Esophagus muscularis mucosa (tissue), 4 donors: ENCODE results near the gene TMEM151A. TPM values are rescaled to one million over a fixed set of nuclear protein-coding genes. Genes with fewer than 3 reads are reported as not detected.

Experiments
- DNase-seq: peaks from one replicate; pipeline ENCODE4 v3.0.0-alpha.2; 2017; ENCODE audit errors: extremely low spot score
- H3K27ac ChIP-seq, 4 donors: fragments of 200-600 bp; sonication (generic); replicated peaks in 1 of 4; 1 replicate in 3 of 4; 2 replicates in 1 of 4; pipeline ENCODE4 v1.5.1; 2016 to 2019; ENCODE audit warnings: mild to moderate bottlenecking in 1 of 4
- H3K27me3 ChIP-seq, 4 donors: fragments of 200-600 bp; sonication (generic); one replicate each; pipeline versions ENCODE4 v1.5.1 to v1.6.0; 2016 to 2019
- H3K36me3 ChIP-seq, 4 donors: fragments of 200-600 bp; sonication (generic); one replicate each; pipeline ENCODE4 v1.5.1; 2016 to 2019
- H3K4me1 ChIP-seq, 4 donors: fragments of 200-600 bp; sonication (generic); one replicate each; pipeline ENCODE4 v1.5.1; 2016 to 2019
- H3K4me3 ChIP-seq, 4 donors: fragments of 200-600 bp; sonication (generic); 1 replicate in 2 of 4; 2 replicates in 2 of 4; pipeline ENCODE4 v1.5.1; 2016 to 2019; ENCODE audit warnings: mild to moderate bottlenecking in 4 of 4, moderate library complexity in 1 of 4
- H3K9me3 ChIP-seq, 4 donors: fragments of 200-600 bp; sonication (generic); 1 replicate in 3 of 4; 2 replicates in 1 of 4; pipeline ENCODE4 v1.5.1; 2016 to 2019
- CTCF ChIP-seq, 3 experiments: fragments of 200-600 bp in 2 of 3; fragments of 450-650 bp in 1 of 3; sonication (generic) in 2 of 3; IDR thresholded peaks; one replicate each; pipeline ENCODE4 v1.5.1; 2017 to 2019; ENCODE audit warnings: antibody characterized with exemption in 3 of 3, mild to moderate bottlenecking in 2 of 3, moderate library complexity in 1 of 3
- EP300 ChIP-seq: sonication (generic); formaldehyde crosslinking; IDR thresholded peaks from one replicate; pipeline ENCODE4 v1.6.1; 2017; ENCODE audit warnings: antibody characterized with exemption
- POLR2A ChIP-seq: fragments of 450-650 bp; IDR thresholded peaks from one replicate; pipeline ENCODE4 v1.6.1; 2017; ENCODE audit warnings: antibody characterized with exemption, moderate library complexity, mild to moderate bottlenecking, low read depth
- POLR2AphosphoS5 ChIP-seq, 2 donors: sonication (generic); formaldehyde crosslinking; IDR thresholded peaks; one replicate each; pipeline ENCODE4 v1.6.1; 2017; ENCODE audit warnings: antibody characterized with exemption in 2 of 2
- WGBS: methylation state at CpG from one replicate; pipeline ENCODE4 v1.1.5; 2018; 5-methylcytosine and 5-hydroxymethylcytosine counted together
- intact Hi-C: fragments of 100-400 bp; cut with DNase I; formaldehyde crosslinking; loops from one replicate; pipeline ENCODE4 v1.15.1; 2023
- total RNA-seq, 4 donors: library from RNA; depleted of rRNA; stranded (reverse); fragments of >200 nt; gene quantifications; one replicate each; pipeline versions ENCODE4 v1.1.0 to v1.2.1, GENCODE V29; 2016

Gene TMEM151A
- total RNA-seq, 4 donors from 2014 or later, result 0.42 to 0.71 (median 0.54) TPM

- H3K9me3 ChIP-seq, result no peaks in the 10 kb centered on the region
- H3K4me3 ChIP-seq, result no peak overlapping the region
- peaks cover 35 to 67% (median 45%) of the 10 kb centered on the region in 4 donors for H3K4me1 ChIP-seq
- no peak for TF ChIP-seq POLR2AphosphoS5 (IDR thresholded peaks at IDR 0.05)
- TF ChIP-seq CTCF (IDR thresholded peaks at IDR 0.05), result no peak
- TF ChIP-seq POLR2A, result no peak
- no peak for TF ChIP-seq EP300
- peaks cover 0 to 37% (median 12%) of the 10 kb centered on the region in 4 donors for H3K36me3 ChIP-seq
- WGBS, result 94% methylated on average over 10 of the region's 13 CpGs
- no peaks in the 10 kb centered on the region for H3K27me3 ChIP-seq
- intact Hi-C loops, result no loop called here
- no peak for DNase-seq
- H3K27ac ChIP-seq, result no peak overlapping the region
These were observed 6.3 kb upstream of the TMEM151A start for GRCh38 chr11:66285250-66285947.

- H3K27me3 ChIP-seq, result peaks cover 0 to 6% (median under 1%) of the 10 kb centered on the region in 4 donors
- TF ChIP-seq POLR2A (no peak), EP300 (no peak), CTCF (IDR thresholded peaks at IDR 0.05) (no peak), POLR2AphosphoS5 (IDR thresholded peaks at IDR 0.05) (no peak)
- peaks cover 42 to 70% (median 47%) of the 10 kb centered on the region in 4 donors for H3K4me1 ChIP-seq
- H3K9me3 ChIP-seq, result no peaks in the 10 kb centered on the region
- no peak overlapping the region for H3K27ac ChIP-seq
- intact Hi-C loops, result no loop called here
- H3K36me3 ChIP-seq, result peaks cover 0 to 37% (median 12%) of the 10 kb centered on the region in 4 donors
- no peak for DNase-seq
- H3K4me3 ChIP-seq, result no peak overlapping the region
- 92% methylated on average over 3 of the region's 5 CpGs for WGBS
These were observed 5.0 kb upstream of the TMEM151A start for GRCh38 chr11:66286699-66287098.

GRCh38 chr11:66287211-66287888 is 4.3 kb upstream of the TMEM151A start:
- no peak for DNase-seq
- TF ChIP-seq EP300 (no peak), POLR2A (no peak), POLR2AphosphoS5 (IDR thresholded peaks at IDR 0.05) (no peak), CTCF (IDR thresholded peaks at IDR 0.05) (no peak)
- Histone ChIP-seq H3K4me3 (peak overlapping the region in 1 of 4 donors; percentile 94), H3K27me3 (peaks cover 2 to 13% (median 6%) of the 10 kb centered on the region in 4 donors), H3K9me3 (no peaks in the 10 kb centered on the region), H3K27ac (peak overlapping the region in 1 of 4 donors; percentile 89), H3K36me3 (peaks cover 0 to 37% (median 12%) of the 10 kb centered on the region in 4 donors), H3K4me1 (peaks cover 43 to 70% (median 48%) of the 10 kb centered on the region in 4 donors)
- intact Hi-C loops, result no loop called here
- WGBS, result 76% methylated on average over 5 of the region's 10 CpGs

- Histone ChIP-seq H3K4me1 (peaks cover 38 to 67% (median 42%) of the 10 kb centered on the region in 4 donors), H3K4me3 (peak overlapping the region; percentile 67 to 100 (median 88)), H3K9me3 (no peaks in the 10 kb centered on the region), H3K27me3 (peaks cover 2 to 20% (median 13%) of the 10 kb centered on the region in 4 donors), H3K27ac (peak overlapping the region; percentile 89 to 97 (median 93)), H3K36me3 (peaks cover 0 to 37% (median 12%) of the 10 kb centered on the region in 4 donors)
- TF ChIP-seq POLR2A (no peak), CTCF (IDR thresholded peaks at IDR 0.05) (no peak), EP300 (no peak), POLR2AphosphoS5 (IDR thresholded peaks at IDR 0.05) (no peak)
- 34% methylated on average over 12 of the region's 20 CpGs for WGBS
- intact Hi-C loops, result no loop called here
- DNase-seq, result no peak
These were observed 3.6 kb upstream of the TMEM151A start for GRCh38 chr11:66287889-66288670.
